ENCODE results near the gene HAUS7.

DNA sequence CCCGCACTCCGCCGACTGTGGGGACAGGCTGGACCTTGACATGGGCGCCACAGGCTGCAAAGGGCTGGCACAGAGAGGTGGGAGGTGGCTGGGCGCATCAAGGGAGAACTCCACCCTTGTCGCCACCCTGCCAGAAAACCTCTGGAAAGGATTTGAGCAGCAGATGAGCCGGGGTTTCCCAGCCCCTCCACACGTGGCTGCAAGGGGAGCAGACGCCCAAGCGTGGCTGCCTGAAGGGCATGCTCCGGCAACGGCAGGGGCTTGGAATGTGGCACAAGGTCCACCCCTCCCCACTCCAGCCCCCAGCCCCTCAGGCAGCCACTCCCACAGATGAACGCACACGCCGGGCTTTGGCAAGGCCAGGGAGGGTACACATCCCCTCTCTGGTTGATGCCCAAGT is 29.0 kb upstream of the HAUS7 start:
- TF ChIP-seq, protein P1, sequence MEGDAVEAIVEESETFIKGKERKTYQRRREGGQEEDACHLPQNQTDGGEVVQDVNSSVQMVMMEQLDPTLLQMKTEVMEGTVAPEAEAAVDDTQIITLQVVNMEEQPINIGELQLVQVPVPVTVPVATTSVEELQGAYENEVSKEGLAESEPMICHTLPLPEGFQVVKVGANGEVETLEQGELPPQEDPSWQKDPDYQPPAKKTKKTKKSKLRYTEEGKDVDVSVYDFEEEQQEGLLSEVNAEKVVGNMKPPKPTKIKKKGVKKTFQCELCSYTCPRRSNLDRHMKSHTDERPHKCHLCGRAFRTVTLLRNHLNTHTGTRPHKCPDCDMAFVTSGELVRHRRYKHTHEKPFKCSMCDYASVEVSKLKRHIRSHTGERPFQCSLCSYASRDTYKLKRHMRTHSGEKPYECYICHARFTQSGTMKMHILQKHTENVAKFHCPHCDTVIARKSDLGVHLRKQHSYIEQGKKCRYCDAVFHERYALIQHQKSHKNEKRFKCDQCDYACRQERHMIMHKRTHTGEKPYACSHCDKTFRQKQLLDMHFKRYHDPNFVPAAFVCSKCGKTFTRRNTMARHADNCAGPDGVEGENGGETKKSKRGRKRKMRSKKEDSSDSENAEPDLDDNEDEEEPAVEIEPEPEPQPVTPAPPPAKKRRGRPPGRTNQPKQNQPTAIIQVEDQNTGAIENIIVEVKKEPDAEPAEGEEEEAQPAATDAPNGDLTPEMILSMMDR (IDR thresholded peaks at IDR 0.05) = no peak
- TF ChIP-seq POLR2A (IDR thresholded peaks at IDR 0.05) = no peak
- TF ChIP-seq EP300 (IDR thresholded peaks at IDR 0.05) = no peak
